Measurements from ENCODE around the gene DGCR8.

The DGCR8 gene

DNA sequence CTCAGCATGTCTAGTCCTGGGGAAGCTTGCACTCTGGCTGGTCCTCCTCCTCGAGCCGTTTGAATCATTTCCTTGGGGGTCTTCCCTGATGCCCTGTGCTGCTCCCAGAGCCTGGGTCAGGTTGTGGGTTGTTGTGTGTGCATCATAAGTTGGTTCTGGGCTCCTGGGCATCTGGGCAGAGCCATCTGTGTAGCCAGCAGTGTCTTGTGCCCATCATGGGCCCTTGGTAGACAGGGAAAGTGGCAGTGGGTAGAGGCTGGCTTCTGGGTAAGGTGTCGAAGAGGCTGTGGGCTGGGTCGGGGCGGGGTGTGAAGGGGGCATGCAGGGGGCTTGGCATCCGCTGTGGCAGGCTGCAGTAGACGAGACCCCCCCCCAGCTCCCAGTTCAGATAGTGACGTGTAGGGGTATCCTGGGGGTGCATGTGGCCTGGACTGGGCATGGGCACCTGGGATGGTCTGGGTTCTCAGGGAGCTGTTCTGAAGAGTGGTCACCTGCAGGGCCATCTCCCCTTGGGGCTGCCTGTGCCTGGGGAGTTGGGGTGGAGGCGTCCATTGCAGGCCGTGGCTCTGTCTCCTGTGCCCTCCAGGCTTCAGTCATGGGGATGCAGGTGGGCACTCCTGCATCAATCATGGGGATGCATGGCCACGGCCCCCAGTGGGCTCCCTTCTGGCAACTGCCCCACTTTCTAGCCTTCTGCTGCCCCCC lies 44.2 kb downstream of the DGCR8 start:
- no peak for DNase-seq (ENCODE audit: low read depth in 3 of 3)

DNA sequence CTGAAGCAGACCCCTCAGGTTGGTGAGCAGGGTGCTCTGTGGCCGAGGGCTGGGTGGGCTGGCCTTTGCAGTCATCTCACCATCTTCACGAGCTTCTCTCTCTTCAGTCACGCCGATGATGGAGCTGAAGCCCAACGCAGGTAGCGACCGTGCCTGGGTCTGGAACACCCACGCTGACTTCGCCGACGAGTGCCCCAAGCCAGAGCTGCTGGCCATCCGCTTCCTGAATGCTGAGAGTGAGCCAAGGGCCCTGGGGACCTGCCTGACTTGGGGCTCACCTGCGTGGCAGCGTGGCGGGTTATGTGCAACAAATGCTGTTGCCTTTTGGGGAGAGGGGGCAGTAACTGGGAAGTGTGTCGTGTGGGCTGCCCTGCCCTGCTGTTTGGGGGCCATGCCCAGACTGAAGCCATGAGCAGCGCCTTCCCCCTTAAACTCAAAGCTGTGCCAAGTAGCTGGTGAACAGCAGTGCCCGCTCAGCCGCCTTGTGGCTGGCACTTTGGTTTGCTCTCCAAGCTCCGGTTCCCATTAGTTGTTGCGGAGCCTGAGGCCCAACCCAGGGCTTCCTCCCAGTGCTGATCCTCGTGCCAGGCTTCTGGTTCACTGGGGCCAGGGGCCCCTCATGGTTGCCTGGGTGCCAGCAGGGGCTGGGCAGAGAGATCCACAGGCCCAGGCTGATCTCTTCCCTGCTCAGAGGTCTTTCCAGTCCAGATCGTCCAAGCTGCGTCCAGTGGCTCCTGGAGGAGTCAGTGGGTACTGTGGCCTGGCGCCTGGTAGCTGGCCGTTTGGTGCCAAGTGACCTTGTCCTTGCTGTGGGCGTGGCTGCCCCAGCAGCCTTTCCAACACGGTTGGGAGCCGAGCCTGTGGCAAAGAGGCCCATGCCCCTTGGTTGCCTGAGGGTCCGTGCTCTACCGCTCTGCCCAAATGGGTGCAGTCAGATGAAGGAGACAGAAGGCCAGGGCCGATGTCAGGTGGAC lies 45.4 kb downstream of the DGCR8 start:
- DNase-seq (ENCODE audit: low read depth in 3 of 3), result no peak

DNA sequence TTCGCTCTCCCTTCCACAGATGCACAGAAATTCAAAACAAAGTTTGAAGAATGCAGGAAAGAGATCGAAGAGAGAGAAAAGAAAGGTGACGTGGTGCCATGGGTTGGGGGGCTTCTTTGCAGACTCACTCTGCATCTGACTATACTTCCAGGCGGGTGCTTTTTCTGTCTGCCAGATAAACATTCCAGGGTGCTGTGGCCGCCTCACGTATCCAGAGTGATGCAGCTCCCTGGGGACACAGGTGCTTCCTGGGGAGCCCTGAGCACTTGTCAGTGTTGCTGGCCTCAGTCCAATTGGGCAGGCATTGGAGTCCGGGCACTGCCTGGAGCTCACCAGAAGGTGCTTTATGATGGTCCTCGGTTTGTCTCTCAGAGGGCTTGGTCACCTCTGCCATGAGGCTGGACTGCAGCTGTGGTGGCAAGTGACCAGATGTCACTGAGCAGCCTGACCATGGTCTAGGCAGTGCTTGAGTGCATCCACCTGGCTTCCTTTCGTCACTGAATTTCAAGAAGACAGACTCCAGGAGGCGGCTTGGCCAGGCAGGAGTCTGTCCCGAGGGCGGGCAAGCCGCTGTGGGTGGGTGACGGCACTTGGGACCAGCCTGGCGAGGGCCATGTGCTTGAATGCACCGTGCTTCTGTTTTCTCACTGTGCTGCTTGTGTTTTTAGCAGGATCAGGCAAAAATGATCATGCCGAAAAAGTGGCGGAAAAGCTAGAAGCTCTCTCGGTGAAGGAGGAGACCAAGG lies 46.4 kb downstream of the DGCR8 start:
- DNase-seq (ENCODE audit: low read depth in 3 of 3), result no peak

DNA sequence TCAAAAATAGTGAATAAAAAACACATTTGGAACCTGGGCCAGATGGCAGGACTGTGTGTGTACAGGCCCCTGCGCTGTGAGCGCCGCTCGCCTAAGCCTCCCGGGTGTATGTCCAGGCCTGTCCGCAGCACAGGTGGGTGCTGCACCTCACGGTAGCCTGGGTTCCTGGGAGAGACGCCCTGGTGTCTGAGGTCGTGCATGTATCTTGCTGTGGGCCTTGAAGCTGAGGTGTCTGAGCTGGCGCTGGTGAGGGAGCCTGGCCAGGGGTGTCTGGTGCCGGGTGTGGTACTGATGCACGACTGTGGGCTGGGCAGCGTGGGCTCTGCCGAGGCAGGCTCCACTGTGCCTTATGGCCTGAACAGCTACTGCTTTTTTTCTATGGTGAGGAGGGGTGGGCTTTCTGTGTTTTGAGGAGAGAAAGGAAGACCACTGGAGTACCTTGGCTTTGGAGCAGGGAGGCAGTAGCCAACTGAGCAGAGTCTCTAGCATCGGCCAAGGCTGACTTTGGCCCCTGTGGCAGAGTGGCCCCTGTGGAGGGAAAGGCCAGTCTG lies 47.4 kb downstream of the DGCR8 start:
- DNase-seq (ENCODE audit: low read depth in 3 of 3), result no peak

DNA sequence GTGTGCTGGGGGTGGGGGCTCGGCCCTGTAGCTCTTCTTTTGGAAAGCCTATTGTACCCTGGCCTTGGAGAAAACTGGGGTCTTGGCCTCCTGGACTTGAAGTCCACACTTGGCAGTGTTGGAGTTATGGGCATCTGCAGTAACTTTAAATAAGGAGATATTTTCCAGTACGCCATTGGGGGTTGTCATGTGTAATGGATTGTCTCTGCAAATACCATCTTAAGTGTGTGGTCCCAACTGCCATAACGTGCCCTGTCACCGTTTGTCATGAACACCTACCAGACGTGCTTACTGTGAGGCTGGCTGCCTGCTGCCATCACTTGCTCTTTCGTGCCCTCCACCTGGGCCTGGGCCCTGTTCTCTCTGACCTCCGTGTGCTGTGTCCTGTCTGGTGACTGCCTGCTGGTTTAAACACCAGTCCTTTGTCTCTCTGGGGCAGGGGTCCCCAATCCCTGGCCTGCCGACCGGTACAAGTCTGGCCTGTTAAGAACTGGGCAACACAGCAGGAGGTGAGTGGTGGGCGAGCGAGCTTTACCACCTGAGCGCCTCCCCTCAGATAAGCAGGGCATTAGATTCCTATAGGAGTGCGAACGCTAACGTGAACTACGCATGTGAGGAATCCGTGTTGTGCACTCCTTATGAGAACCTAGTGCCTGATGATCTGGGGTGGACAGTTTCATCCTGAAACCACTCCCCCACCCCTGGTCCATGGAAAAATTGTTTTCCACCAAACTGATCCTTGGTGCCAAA lies 48.0 kb downstream of the DGCR8 start:
- no peak for DNase-seq (ENCODE audit: low read depth in 3 of 3)

DNA sequence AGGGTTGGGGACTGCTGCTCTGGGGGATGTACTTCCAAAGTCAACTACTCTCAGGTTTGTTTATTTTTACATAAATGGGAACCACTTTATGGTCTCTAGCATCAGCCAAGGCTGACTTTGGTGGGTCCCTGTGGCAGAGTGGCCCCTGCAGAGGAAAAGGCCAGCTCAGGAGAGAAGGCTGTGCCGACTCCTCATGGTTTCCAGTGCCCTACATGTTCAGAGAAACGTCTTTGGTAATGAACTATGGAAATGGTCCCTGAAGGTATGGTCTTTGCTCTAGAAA lies 48.5 kb downstream of the DGCR8 start:
- DNase-seq (ENCODE audit: low read depth in 3 of 3), result no peak

DNA sequence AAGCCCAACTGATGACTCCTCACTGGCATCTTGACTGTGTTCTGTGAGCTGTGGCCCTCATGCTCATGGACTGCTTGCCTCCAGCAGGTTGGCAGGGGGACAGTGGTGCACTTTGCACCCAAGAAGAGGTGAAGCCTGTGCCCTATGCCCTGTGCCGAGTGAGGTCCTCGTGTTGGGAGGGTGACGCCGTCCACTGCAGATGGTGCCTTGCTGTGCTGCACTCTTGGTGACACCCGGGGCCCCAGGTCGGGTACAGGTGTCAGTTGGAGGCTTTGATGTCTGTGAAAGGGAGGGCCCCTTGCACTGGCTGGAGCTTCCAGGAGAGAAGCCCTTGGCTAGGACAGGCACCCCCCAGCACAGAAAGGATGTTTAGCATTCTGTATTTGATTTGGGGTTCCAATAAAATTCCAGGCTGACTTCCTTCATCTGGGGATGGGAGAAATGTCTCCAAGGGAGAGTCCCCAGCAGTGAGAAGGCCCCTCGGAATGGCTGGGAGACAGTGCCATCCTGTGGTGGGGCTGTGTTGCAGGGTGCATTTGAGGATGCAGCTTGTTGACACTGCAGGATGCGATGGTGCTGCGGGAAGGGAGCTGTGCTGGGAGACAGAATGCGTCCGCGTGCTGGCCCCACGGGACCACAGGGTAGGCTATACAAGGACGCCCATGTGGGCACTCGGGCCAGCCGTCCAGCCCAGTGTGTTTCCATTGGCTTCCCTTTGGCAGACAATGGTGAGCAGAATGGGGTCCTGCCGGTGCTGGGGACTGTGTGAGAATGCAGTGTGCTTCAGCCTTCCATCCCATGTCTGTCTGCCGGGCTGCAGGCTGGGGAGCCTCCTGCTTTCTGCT lies 49.1 kb downstream of the DGCR8 start:
- DNase-seq (ENCODE audit: low read depth in 3 of 3), result no peak

DNA sequence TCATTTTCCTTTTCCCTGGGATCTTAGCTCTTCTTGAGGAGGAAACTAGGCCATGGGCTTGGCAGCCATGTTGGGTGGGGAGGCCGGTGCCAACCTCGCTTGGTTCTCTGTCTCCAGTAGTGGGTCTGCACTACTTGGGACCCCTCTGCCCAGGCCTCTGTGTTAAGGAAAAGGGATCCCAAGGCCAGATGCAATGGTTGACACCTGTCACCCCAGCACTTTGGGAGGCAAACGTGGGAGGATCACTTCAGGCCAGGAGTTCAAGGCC lies 49.6 kb downstream of the DGCR8 start:
- no peak for DNase-seq (ENCODE audit: low read depth in 3 of 3)

DNA sequence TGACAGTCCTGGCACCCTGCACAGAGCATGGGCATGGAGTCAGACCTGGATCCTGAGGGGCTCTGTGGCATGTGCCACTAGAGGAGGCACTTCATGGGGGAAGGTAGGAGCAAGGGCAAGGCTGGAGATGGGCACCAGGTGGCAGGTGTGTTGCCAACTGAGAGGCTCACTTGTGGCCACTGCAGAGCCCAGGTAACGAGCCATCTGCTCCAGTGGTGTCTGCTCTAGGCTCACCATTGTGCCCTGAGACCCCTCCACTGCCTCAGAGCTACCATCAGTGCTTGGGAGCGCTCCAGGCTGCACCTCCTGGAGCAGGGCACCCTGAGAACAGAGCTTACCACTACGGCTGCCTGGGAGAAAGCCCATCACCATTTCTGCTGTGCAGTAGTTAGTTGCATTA lies 50.3 kb downstream of the DGCR8 start:
- no peak for DNase-seq (ENCODE audit: low read depth in 3 of 3)

DNA sequence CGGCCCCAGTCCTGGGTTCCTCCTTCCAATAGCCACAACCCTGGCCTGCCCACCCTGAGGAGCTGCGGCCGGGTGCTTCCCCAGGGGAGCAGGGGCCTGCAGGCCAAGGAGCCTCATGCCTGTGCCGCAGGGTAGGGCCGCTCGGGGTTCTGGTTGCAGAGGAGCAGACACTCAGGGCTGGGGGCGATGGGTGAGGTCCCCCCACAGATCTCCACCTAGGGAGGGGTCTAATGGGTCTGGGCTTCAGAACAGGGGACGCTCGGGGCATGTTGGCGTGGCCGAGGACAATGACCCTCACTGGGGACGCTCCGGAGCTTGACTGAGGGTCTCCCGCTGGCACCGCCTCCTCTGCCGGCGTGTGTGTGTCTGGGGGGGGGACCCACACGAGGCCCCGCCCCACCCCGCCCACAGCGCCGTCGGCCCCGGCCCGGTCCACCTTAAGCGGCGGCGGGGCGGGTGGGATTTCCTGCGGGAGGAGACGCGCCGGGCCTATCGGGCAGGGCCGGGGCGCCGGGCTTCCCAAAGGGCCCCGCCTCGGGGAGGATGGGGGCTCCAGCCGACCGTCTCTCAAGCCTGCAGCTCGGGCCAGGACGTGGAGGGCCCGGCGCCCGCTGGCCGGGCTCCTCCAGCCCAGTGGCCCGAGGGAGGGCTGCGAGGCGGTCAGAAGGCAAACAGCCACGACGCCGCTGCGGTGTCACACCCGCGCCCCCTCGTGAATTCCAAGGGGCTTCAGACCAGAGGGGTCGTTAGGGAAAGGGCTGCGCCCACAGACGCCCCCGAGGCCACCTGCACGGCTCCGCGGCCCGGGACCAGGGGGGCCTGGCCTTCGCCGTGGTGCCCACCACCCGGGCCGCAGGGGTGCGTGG lies 50.9 kb downstream of the DGCR8 start:
- DNase-seq (ENCODE audit: low read depth in 3 of 3), result peak; percentile 48 to 75 (median 58)

DNA sequence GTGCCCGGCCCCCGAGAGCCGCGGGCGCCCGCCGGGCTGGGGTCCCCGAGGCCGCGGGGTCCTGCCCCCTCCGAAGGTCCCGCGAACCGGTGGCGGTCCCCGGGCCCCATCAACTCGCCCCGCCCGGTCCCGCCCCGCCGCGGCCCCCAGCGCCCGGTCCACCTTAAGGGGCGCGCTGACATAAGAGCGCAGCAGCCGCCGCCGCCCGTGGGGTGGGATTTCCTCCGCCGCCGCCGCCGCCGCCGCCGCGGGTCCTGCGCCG lies 51.5 kb downstream of the DGCR8 start, which contains the start of gene ZDHHC8:
Gene ZDHHC8 (plus strand): TSS at position 208 of the 262 bp plus-strand sequence. CDS start 144 bp downstream, outside the sequence.
- no peak for DNase-seq (ENCODE audit: low read depth in 3 of 3)

DNA sequence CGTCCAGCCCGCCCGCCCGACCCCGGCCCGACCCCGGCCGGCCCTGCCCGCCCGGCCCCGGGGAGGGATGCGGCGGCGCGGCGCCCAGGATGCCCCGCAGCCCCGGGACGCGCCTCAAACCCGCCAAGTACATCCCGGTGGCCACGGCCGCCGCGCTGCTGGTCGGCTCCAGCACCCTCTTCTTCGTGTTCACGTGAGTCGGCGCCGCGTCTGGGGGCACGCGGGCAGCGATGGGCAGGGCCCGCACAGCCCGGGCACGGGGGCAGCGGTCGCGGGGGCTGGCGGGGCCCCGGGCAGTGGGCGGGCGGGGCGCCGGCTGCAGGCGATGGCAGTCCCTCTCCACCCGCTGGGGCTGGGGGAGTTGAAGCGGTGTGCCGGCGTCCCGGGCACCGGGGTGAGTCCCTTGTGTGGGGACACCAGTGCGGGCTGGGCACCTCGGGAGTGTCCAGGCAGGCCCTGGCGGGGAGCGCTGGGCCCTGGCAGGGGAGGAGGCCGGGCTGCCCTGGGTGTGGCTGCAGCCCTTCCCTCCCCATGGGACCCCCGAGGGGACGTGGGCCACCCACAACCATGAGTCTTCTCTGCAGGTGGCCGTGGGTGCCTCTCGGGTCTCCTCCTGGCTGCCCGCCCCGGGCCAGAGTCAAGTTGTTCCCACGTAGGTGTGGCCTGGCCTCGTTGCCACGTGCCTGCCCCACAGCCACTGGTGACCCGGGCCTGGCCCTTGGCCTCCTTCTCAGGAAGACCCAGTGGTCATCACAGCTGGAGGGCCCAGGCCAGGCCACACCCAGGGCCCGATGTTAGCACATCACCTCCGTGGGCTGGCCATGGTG lies 52.0 kb downstream of the DGCR8 start:
- no peak for DNase-seq (ENCODE audit: low read depth in 3 of 3)

DNA sequence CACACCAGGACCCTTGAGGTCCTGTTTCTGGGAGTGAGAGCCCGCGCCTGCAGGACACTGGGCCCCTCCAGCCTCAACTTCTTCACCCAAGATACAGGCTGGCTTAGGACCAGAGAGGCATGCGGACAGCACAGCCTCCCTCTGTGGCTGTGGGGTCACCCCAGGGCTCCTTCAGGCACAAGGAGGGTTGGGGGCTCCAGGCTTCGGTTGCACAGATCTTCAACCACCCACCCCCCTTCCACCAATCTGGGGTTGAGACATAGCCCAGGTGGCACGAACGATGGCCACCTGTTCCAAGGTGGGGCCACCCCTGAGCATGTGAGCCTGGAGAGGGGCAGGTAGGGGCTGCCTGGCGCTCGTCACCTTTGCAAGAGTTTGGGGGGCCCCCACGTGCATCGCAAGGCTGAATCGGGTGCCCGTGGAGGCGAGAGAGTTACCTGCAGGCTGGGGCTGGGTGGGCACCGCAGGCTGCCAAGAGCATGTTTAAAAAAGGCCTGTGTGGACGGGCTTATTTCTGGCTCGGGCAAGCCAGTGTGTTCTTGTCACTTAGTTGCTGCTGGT lies 52.7 kb downstream of the DGCR8 start:
- no peak for DNase-seq (ENCODE audit: low read depth in 3 of 3)

DNA sequence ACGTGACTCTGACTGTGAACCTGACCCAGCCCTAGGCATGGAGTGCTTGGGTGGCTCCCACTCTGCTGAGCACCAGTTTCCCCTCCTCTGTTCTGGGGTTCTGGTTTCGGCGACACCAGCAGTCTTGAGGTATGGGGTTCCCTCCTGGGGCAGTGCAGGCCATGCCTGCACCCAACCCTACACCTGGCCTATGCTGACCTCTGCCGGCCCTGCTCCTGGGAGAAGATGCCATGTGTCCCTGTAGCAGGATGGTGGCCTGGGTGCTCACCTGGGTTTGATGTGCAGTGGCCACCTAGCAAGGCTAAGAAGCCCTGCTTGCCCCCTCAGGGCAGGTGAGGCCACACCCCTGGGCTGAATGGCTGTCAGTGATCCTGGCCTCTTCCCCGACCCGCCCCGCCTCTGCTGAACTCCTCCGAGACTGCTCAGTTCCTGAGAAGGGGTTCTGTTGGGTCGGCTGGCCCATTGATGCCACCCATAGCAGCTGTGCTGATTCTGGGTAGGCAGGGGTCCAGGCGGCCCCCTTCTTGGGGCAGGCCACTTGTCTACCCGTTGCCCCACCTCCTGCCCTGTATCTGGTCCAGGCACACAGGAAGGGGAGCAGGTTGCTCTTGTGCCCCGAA lies 54.0 kb downstream of the DGCR8 start:
- DNase-seq (ENCODE audit: low read depth in 3 of 3), result no peak

DNA sequence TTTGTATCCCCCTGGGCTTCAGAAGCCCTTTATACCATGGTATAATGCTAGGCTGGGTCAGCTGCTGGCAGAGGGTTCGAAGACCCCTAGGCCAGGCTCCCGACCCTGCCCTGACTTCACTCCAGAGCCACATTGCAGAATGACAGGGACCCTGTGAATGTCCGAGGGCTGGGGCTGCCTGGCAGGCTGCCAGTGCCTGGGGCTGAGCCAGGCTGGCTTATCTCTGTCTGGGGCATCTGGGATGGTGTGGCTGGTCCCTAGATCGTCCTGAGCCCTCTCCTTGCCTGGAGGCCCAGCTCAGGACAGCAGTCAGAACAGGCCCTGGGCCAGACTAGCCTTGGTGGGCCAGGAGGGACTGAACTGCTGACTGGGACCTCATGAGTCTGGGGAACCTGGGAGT lies 55.2 kb downstream of the DGCR8 start:
- no peak for DNase-seq (ENCODE audit: low read depth in 3 of 3)

DNA sequence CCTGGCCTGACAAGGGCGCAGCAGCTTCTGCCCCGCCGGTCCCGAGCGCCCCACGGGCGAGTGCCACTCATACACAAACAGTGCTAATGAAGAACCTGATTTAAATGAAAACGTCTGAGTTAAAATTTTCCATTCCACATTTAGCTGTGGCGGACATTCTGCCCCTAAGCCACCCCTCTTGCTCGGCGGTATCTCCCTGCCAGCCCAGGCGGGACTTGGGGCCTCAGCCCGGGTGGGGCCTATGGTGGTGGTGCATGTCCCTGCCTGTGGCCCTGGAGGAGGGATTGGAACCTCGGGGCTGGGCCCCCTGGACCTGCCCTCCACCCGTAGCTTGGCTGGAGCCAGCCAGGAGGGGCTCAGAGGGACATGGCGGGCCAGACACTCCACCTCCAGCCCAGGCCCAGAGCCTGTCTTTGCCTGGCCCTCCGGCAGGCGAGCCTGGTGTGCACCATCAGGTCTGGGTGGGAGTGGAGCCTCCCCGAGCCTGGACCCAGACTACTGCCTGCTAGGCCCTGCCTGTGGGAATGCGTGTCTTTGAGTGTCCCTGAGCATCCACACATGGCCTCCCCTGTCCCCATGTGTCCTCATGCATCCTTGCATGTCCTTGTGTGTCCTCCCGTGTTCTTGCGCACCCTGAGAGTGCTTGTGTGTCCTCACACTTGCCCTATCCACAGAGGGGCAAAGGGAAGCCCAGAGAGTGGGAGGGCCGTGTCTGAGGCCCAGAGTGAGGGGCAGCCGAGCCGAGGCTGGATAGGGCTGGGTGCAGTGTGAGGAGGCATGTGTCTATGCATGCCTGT lies 56.0 kb downstream of the DGCR8 start:
- no peak for DNase-seq (ENCODE audit: low read depth in 3 of 3)

DNA sequence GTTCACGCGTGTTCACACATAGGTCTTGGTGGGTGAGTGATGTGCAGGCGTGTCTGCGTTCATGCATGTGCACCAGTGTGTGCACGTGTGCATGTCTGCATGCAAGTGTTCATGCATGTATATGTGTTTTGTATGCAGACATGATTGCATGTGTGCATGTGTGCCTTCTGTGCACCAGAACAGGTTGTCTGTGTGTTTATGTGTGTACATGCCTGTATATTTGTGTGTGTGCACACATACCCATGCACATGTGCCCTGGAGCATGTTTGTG lies 56.5 kb downstream of the DGCR8 start:
- DNase-seq (ENCODE audit: low read depth in 3 of 3), result no peak

DNA sequence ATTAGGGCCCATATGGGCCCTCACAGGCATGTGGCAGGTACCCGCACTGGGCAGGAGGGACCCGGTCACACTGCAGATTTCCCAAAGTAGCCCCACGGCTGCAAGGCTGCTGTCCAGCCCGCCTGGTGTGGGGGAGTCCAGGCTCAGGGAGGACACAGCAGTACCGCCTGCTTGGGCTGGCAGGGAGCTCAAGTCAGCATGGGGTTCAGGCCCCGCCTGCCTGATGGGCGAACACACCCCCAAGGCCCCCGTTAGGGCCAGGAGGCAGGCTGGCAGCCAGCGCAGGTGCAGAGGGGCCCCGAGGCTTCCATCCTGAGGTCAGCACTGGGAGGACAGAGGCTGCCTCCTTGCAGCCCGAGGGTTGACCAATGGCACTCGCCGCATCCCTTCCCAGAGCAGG lies 57.1 kb downstream of the DGCR8 start:
- DNase-seq (ENCODE audit: low read depth in 3 of 3), result no peak
